RWPE1 (cell line): ENCODE data around the gene ALG3.

Experiments
- CTCF ChIA-PET: fragments of 350-600 bp; sonication (Branson Sonifier 250); formaldehyde crosslinking; extraction: SDS; loops from one replicate; lab custom pipeline; 2021; lab: Yijun Ruan, JAX
- POLR2A ChIA-PET: fragments of 400-600 bp; formaldehyde crosslinking; extraction: SDS; loops from one replicate; lab custom pipeline; 2020; ENCODE audit warnings: antibody characterized with exemption; ENCODE audit not compliant: low non-redundant PET; lab: Yijun Ruan, JAX
- DNase-seq: peaks from one replicate; pipeline ENCODE4 v3.0.0; 2012; ENCODE audit warnings: low spot score
- H3K27ac ChIP-seq: fragments of 450-650 bp; 2 replicates; pipeline ENCODE4 v1.5.1; 2017
- TF ChIP-seq, protein P1 (sequence below): fragments of 450-650 bp; conservative IDR thresholded peaks from 2 replicates; pipeline ENCODE4 v1.5.1; 2017; ENCODE audit warnings: low read depth, mild to moderate bottlenecking

The ALG3 gene

DNA sequence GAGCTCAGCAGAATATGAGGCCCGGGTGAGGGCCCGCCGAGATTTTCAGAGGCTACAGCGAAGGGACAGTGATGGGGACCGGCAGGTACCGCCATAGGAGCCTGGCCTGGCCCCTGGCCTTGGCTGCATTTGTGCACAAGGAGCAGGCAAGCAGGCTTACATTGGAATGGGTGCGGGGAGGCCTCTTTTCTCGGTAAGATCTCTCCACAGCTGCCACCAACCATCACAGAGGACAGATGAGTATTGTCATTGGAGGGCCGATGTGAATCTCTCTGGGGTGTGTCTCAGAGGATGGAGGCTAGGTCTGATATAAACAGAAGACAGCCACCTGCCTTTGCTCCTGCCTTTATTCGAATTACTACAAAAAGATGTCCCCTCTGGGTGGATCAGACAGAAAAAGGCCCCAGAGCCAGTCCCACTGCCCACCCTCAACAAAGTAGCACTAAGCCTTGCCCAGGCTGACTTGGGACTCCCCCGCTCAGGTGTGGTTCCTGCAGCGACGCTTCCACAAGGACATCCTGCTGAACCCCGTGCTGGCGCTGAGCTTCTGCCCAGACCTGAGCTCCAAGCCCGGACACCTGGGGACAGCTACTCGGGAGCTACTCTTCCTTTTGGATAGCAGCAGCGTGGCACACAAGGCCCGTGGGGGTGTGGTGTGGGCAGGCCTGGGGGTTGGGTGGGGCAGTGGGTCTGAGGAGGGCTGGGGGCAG, 13.9 kb downstream of the ALG3 start:
- TF ChIP-seq, protein P1, sequence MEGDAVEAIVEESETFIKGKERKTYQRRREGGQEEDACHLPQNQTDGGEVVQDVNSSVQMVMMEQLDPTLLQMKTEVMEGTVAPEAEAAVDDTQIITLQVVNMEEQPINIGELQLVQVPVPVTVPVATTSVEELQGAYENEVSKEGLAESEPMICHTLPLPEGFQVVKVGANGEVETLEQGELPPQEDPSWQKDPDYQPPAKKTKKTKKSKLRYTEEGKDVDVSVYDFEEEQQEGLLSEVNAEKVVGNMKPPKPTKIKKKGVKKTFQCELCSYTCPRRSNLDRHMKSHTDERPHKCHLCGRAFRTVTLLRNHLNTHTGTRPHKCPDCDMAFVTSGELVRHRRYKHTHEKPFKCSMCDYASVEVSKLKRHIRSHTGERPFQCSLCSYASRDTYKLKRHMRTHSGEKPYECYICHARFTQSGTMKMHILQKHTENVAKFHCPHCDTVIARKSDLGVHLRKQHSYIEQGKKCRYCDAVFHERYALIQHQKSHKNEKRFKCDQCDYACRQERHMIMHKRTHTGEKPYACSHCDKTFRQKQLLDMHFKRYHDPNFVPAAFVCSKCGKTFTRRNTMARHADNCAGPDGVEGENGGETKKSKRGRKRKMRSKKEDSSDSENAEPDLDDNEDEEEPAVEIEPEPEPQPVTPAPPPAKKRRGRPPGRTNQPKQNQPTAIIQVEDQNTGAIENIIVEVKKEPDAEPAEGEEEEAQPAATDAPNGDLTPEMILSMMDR = no peak
- ChIA-PET POLR2A (no interaction called here), CTCF (interaction anchor here (0.6 to 0.9 kb wide), 2 partner anchors 35 to 54 kb away, joined by 3 read pairs; no protein-coding TSS in a partner anchor)
- no peak for DNase-seq
- H3K27ac ChIP-seq = peak overlapping the region; percentile 62

DNA sequence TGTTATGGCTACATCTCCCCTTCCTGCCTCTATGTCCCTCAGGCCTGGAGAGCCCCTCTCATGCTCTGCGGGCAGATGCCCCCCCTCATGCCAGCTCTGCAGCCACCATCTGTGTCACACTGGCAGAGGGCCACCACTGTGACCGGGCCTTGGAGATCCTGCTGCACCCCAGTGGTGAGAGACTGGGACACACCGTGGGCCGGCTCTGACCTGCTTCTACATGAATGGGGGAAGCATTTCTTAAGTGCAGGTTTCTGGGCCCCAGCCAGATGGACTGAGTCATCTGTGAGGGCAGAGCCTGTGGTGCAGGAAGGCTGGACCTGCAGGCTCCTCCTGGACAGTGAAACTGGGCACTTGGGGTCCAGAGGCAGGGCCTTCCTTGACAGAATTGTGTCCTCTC, 14.5 kb downstream of the ALG3 start:
- TF ChIP-seq, protein P1 = peak; percentile 59
- peak overlapping the region; percentile 62 for H3K27ac ChIP-seq
- DNase-seq = peak; percentile 90
- POLR2A ChIA-PET = interaction anchor here (0.6 kb wide), 1 partner anchor 369 kb away, joined by 3 read pairs; no protein-coding TSS in a partner anchor
- CTCF ChIA-PET = interaction anchor here (0.6 to 0.9 kb wide), 2 partner anchors 53 to 147 kb away, joined by 3 to 4 read pairs; no protein-coding TSS in a partner anchor

DNA sequence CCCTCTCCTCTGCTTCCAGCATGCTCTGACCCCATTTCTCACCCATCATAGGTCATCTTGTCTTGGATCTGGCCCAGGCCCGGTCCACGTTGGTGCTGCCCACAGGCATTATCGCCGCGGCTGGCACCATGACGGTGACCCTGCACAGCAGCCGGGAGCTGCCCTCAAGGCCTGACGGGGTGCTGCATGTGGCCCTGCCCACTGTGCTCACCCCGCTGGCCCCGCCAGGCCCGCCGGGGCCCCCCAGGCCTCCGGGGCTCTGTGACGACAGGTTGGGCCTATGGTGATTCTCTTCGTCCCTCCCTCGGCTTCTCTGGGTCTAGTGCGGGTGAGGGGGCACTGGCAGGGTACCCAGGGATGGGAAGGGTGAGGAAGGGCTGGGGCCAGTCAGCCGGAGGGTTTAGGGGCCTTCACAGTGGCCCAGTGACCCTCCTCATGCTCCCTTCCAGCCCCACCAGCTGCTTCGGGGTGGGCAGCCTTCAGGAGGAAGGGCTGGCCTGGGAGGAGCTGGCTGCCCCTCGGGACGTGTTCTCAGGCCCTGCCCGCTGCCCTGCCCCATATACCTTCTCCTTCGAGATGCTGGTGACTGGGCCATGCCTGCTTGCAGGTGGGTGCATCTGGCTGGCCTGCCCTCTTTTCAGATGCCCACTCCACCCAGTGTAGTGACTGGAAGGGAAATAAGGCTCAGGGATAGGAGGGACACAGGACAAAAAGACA, 15.5 kb downstream of the ALG3 start:
- POLR2A ChIA-PET = interaction anchor here (0.6 kb wide), 1 partner anchor 368 kb away, joined by 3 read pairs; no protein-coding TSS in a partner anchor

DNA sequence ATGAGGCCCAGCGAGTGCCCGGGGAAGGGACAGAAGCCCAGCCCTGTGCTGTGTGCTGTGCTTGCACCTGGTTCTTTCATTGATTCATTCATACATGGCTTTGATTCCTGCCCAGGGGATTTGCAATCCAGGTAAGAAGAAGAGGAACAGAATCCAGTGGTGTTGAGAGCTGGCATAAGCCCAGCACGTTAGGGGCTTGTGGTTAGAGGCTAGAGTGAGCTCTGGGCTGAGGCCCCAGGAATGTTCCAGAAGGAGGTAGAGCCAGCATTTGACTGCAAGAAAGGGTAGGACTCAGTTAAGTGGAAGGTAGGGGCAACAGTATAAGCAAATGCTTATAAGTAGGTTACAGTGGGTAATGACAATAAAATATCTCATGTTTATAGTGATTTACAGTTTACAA, 17.1 kb downstream of the ALG3 start:
- CTCF ChIA-PET = interaction anchor here (0.6 kb wide), 1 partner anchor 104 kb away, joined by 3 read pairs; no protein-coding TSS in a partner anchor

More for the DNA sequence above, 15.5 kb downstream of the ALG3 start:
- H3K27ac ChIP-seq = peak overlapping the region; percentile 62; the same call in 1 of the 2 replicates
- CTCF ChIA-PET = interaction anchor here (0.6 to 0.9 kb wide), 2 partner anchors 52 to 146 kb away, joined by 3 to 4 read pairs; no protein-coding TSS in a partner anchor
- TF ChIP-seq, protein P1 = no peak
- DNase-seq = no peak

DNA sequence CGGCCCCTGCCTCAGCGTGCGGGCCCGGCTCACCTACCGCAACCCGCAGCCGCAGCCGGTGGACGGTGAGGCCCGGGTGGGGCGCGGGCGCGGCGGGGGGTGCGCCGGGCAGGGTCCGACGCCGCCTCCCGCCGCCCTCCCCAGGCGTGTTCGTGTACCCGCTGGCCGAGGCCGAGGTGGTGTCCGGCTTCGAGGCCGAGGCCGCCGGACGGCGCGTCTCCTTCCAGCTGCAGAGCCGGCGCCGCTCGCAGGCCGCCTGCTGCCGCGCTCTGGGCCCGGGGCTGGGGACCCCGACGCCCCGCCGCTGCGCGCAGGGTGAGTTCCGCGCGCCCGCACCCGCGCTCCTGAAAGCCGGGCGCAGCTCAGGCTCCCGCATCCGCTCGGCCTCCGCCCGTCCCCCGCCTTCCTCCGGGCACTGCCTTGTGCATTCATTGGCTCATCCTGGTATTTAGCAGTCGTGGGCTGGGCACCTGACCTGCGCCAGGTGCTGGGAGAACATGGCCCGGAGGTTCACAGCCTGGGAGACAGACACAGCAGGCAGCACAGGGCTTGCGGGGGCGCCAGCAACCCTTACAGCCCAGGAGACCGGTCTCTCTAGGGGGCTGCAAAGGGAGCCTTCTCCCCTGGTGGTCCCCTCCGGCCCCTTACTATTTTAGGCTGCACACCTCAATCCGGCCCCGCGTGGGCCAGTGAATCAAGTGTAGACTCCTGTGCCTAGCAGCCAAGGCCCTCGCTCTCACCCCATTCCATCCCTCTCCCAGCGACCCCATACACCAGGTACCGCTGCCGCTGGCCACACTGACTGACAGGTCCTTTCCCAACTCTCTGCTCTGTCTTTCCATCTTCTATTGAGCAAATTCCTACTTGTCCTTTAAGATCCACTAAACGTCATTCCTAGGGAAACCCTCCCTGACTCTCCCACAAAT, 17.9 kb downstream of the ALG3 start:
- TF ChIP-seq, protein P1 = no peak
- H3K27ac ChIP-seq = no peak overlapping the region
- peak; percentile 64 for DNase-seq
- ChIA-PET POLR2A (no interaction called here), CTCF (interaction anchor here (0.6 to 4.6 kb wide), 3 partner anchors 12 to 86 kb away, joined by 3 to 32 read pairs (median 4); partner anchors contain the start of gene EEF1AKMT4)

More for the DNA sequence above, 17.1 kb downstream of the ALG3 start:
- no peak overlapping the region for H3K27ac ChIP-seq
- DNase-seq = no peak
- TF ChIP-seq, protein P1 = no peak
- POLR2A ChIA-PET = no interaction called here
